Psoas muscle (tissue), 8 donors: ENCODE measurements around the gene TBCD. TPM values are rescaled to one million over a fixed set of nuclear protein-coding genes. Genes with fewer than 3 reads are reported as not detected.

Experiments used
- ATAC-seq, 4 donors: fragments of 200-7000 bp; cut with Tn5 transposase; one replicate each; pipeline ENCODE4 v1.9.1; 2020; ENCODE audit warnings: moderate library complexity in 3 of 4, mild to moderate bottlenecking in 2 of 4
- DNase-seq, 2 donors: peaks; one replicate each; pipeline ENCODE4 v3.0.0-alpha.2; 2020
- H3K27ac ChIP-seq: fragments of 200-600 bp; one replicate; pipeline ENCODE4 v1.8.0; 2022
- H3K27me3 ChIP-seq, 3 donors: fragments of 200-600 bp in 1 of 3; one replicate each; pipeline versions ENCODE4 v1.6.1 to v1.8.0; 2013 to 2022; ENCODE audit warnings: low read length in 2 of 3, mild to moderate bottlenecking in 2 of 3, moderate library complexity in 1 of 3; ENCODE audit not compliant: insufficient read depth in 3 of 3
- H3K36me3 ChIP-seq, 2 donors: fragments of 200-600 bp in 1 of 2; one replicate each; pipeline versions ENCODE4 v1.6.1 to v1.8.0; 2013 to 2022; ENCODE audit warnings: low read depth in 1 of 2, mild to moderate bottlenecking in 1 of 2, moderate library complexity in 1 of 2; ENCODE audit not compliant: insufficient read depth in 1 of 2
- H3K4me1 ChIP-seq: fragments of 200-600 bp; one replicate; pipeline ENCODE4 v1.8.0; 2022
- H3K4me3 ChIP-seq: fragments of 200-600 bp; one replicate; pipeline ENCODE4 v1.8.0; 2022; ENCODE audit warnings: mild to moderate bottlenecking
- H3K9me3 ChIP-seq: fragments of 200-600 bp; one replicate; pipeline ENCODE4 v1.8.0; 2022
- CTCF ChIP-seq: fragments of 200-600 bp; IDR thresholded peaks from one replicate; pipeline ENCODE4 v1.8.0; 2022; ENCODE audit warnings: antibody characterized with exemption
- WGBS, 3 donors: extraction: QIAGEN DNeasy Blood & Tissue Kit; methylation state at CpG; one replicate each; pipeline versions ENCODE4 v1.1.6 to v1.1.7; 2013; 5-methylcytosine and 5-hydroxymethylcytosine counted together
- intact Hi-C, 2 donors: fragments of 100-400 bp; cut with DNase I; formaldehyde crosslinking; loops; one replicate each; pipeline versions ENCODE4 v1.11.0 to v1.14.2; 2022
- polyA plus RNA-seq, 3 donors: library from polyadenylated mRNA; stranded (reverse); fragments of 200-250 nt; gene quantifications; one replicate each; pipeline ENCODE4 v1.2.3, GENCODE V29; 2013
- total RNA-seq, 4 donors: library from RNA; stranded (reverse); fragmentation: NEBNext Ultra II Directional in 2 of 4; extraction: Animal tissue kit (Norgen Biotek cat#: 25700) in 2 of 4; gene quantifications; one replicate each; pipeline versions ENCODE4 v1.2.1 to v1.2.4, GENCODE V29; 2021 to 2023
- donor health status: healthy with polysubstance abuse.
- donor health status: DM: no; HTN: no; CAD: no; lungs with moderate emphysema.
- donor health status: Bipolar disorder and iron deficiency.
- donor health status: healthy.
- donor health status: DM: yes; HTN: yes; CAD: no.
- donor health status: DM: no; HTN: no; CAD: no.
- donor health status: DM: no; HTN: no; CAD: no.
- donor health status: DM: yes; HTN: yes; CAD: no.

The TBCD gene
- total and polyA plus RNA-seq, 7 donors = 28.2 to 65.0 (median 36.5) TPM

DNA sequence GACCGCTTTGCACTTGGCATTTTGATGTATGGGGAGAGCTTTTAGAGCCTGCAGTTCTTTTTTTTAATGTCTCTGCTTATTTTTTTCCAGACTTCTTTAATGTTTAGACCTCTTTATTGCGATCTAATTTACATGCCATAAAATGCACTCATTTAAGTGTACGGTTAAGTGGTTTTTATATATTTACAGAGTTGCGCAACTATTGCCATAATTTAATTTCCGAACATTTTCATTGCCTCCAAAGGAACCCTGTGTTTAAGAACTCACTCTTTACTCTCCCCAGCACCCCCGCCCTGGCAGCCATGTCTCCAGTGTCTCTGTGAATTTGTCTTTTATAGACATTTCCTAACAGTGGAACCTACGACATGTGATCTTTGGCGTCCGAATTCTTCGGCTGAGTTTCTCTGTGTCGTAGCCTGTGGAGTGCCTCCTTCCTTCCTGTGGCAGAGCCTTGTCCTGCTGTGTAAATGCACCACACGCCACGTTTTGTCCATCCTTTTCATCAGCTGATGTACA lies 64.0 kb downstream of the TBCD start:
- no peak for TF ChIP-seq CTCF
- H3K27me3 ChIP-seq = no peaks in the 10 kb centered on the region
- peaks cover 4% of the 10 kb centered on the region for H3K9me3 ChIP-seq
- H3K36me3 ChIP-seq = peaks cover 0 to 50% of the 10 kb centered on the region in 2 donors
- intact Hi-C loops = no loop called here
- WGBS, 3 donors = 89 to 91% (median 90%) methylated on average over 13 of the region's 13 CpGs
- DNase-seq (no peak), ATAC-seq (no peak)
- H3K4me1 ChIP-seq = no peaks in the 10 kb centered on the region
- no peak overlapping the region for H3K4me3 ChIP-seq
- no peak overlapping the region for H3K27ac ChIP-seq

GRCh38 chr17:82816358-82816757 lies 64.5 kb downstream of the TBCD start:
- 82 to 84% (median 84%) methylated on average over 7 of the region's 7 CpGs for WGBS, 3 donors
- Histone ChIP-seq H3K9me3 (peaks cover 4% of the 10 kb centered on the region), H3K27ac (no peak overlapping the region), H3K27me3 (no peaks in the 10 kb centered on the region), H3K4me1 (no peaks in the 10 kb centered on the region), H3K4me3 (no peak overlapping the region), H3K36me3 (peaks cover 0 to 47% of the 10 kb centered on the region in 2 donors)
- no peak for TF ChIP-seq CTCF
- intact Hi-C loops = no loop called here
- DNase-seq = peak in 1 of 2 donors; percentile 8
- ATAC-seq = no peak

- no peak for TF ChIP-seq CTCF
- no peak for ATAC-seq
- no peak for DNase-seq
- Histone ChIP-seq H3K4me1 (no peaks in the 10 kb centered on the region), H3K27me3 (no peaks in the 10 kb centered on the region), H3K27ac (no peak overlapping the region), H3K36me3 (peaks cover 0 to 42% of the 10 kb centered on the region in 2 donors), H3K9me3 (peaks cover 4% of the 10 kb centered on the region), H3K4me3 (no peak overlapping the region)
- intact Hi-C loops = no loop called here
- 93 to 95% (median 93%) methylated on average over 5 of the region's 5 CpGs for WGBS, 3 donors
These were observed 66.1 kb downstream of the TBCD start for GRCh38 chr17:82817947-82818346.

- Histone ChIP-seq H3K36me3 (peaks cover 0 to 23% of the 10 kb centered on the region in 2 donors), H3K27ac (no peak overlapping the region), H3K4me3 (no peak overlapping the region), H3K9me3 (peaks cover 4% of the 10 kb centered on the region), H3K27me3 (no peaks in the 10 kb centered on the region), H3K4me1 (no peaks in the 10 kb centered on the region)
- no peak for DNase-seq
- no peak for ATAC-seq
- TF ChIP-seq CTCF = no peak
- intact Hi-C loops = no loop called here
- 92 to 94% (median 94%) methylated on average over 5 of the region's 5 CpGs for WGBS, 3 donors
These were observed 68.7 kb downstream of the TBCD start for GRCh38 chr17:82820278-82821251.
